H9 (cell line): ENCODE data around the gene JAML. TPM values are rescaled to one million over a fixed set of nuclear protein-coding genes. Genes with fewer than 3 reads are reported as not detected.
A peak's percentile ranks its signal among the peaks of the same experiment; 100 is the strongest.

Source experiments
- DNase-seq: peaks from one replicate; pipeline ENCODE4 v3.0.0-alpha.2; 2017
- H2AFZ ChIP-seq: one replicate; pipeline ENCODE4 v1.6.1; 2013; ENCODE audit warnings: mild to moderate bottlenecking, low read length, control low read depth, moderate library complexity
- H2AK5ac ChIP-seq: 2 replicates; pipeline ENCODE4 v1.6.1; 2013; ENCODE audit warnings: low read length, control low read depth, mixed read lengths; ENCODE audit not compliant: insufficient read length
- H2BK120ac ChIP-seq: one replicate; pipeline ENCODE4 v1.6.1; 2013; ENCODE audit warnings: low read depth, mild to moderate bottlenecking, low read length, control low read depth, inconsistent platforms; ENCODE audit not compliant: poor library complexity, severe bottlenecking
- H2BK12ac ChIP-seq: 2 replicates; pipeline ENCODE4 v1.6.1; 2013; ENCODE audit warnings: low read length, control low read depth, mixed read lengths, low read depth; ENCODE audit not compliant: insufficient read length
- H2BK15ac ChIP-seq: 2 replicates; pipeline ENCODE4 v1.6.1; 2013; ENCODE audit warnings: low read depth, low read length, control low read depth
- H2BK20ac ChIP-seq: one replicate; pipeline ENCODE4 v1.6.1; 2013; ENCODE audit warnings: low read depth, mild to moderate bottlenecking, low read length, control low read depth, inconsistent platforms; ENCODE audit not compliant: poor library complexity, severe bottlenecking
- H2BK5ac ChIP-seq: 2 replicates; pipeline ENCODE4 v1.6.1; 2013; ENCODE audit warnings: low read length, control low read depth, mixed read lengths; ENCODE audit not compliant: insufficient read length
- H3K14ac ChIP-seq: 2 replicates; pipeline ENCODE4 v1.6.1; 2013; ENCODE audit warnings: low read length, control low read depth; ENCODE audit not compliant: insufficient read depth
- H3K18ac ChIP-seq: 2 replicates; pipeline ENCODE4 v1.6.1; 2013; ENCODE audit warnings: low read depth, mild to moderate bottlenecking, mixed read lengths, low read length, control low read depth; ENCODE audit not compliant: insufficient read length
- H3K23ac ChIP-seq: 2 replicates; pipeline ENCODE4 v1.6.1; 2013; ENCODE audit warnings: low read length, control low read depth, mixed read lengths, low read depth; ENCODE audit not compliant: insufficient read length
- H3K23me2 ChIP-seq: 2 replicates; pipeline ENCODE4 v1.6.1; 2013; ENCODE audit warnings: low read depth, mild to moderate bottlenecking, mixed read lengths, low read length, control low read depth; ENCODE audit not compliant: insufficient read length, poor library complexity, severe bottlenecking
- H3K27ac ChIP-seq: 2 replicates; pipeline ENCODE4 v1.5.1; 2013; ENCODE audit warnings: low read length, control low read depth, mixed read lengths, low read depth; ENCODE audit not compliant: insufficient read length
- H3K27me3 ChIP-seq: 2 replicates; pipeline ENCODE4 v1.6.1; 2013; ENCODE audit warnings: low read length, control low read depth, inconsistent platforms; ENCODE audit not compliant: insufficient read depth
- H3K4ac ChIP-seq: 2 replicates; pipeline ENCODE4 v1.6.1; 2013; ENCODE audit warnings: low read depth, mild to moderate bottlenecking, control low read depth, inconsistent platforms, low read length, moderate library complexity
- H3K4me1 ChIP-seq: 2 replicates; pipeline ENCODE4 v1.6.1; 2013; ENCODE audit warnings: low read length, control low read depth, inconsistent platforms; ENCODE audit not compliant: insufficient read depth
- H3K4me2 ChIP-seq: 2 replicates; pipeline ENCODE4 v1.6.1; 2013; ENCODE audit warnings: low read length, control low read depth, mixed read lengths; ENCODE audit not compliant: insufficient read length, insufficient read depth
- H3K56ac ChIP-seq: 2 replicates; pipeline ENCODE4 v1.6.1; 2013; ENCODE audit warnings: low read depth, mild to moderate bottlenecking, mixed read lengths, low read length, control low read depth; ENCODE audit not compliant: insufficient read length
- H3K79me1 ChIP-seq: 2 replicates; pipeline ENCODE4 v1.6.1; 2013; ENCODE audit warnings: low read depth, mild to moderate bottlenecking, moderate library complexity, low read length, control low read depth, inconsistent platforms; ENCODE audit not compliant: insufficient read depth, poor library complexity, severe bottlenecking
- H3K79me2 ChIP-seq: 2 replicates; pipeline ENCODE4 v1.6.1; 2013; ENCODE audit warnings: low read length, control low read depth, inconsistent platforms; ENCODE audit not compliant: insufficient read depth
- H3K9ac ChIP-seq: 2 replicates; pipeline ENCODE4 v1.6.1; 2013; ENCODE audit warnings: low read length, control low read depth, mixed read lengths; ENCODE audit not compliant: insufficient read length; ENCODE audit errors: extremely low read depth
- H3K9me3 ChIP-seq: one replicate; pipeline ENCODE4 v1.6.1; 2013; ENCODE audit warnings: low read depth, low read length, inconsistent platforms; ENCODE audit not compliant: control insufficient read depth
- H3T11ph ChIP-seq: one replicate; pipeline ENCODE4 v1.6.1; 2013; ENCODE audit warnings: mild to moderate bottlenecking, low read length, control low read depth, inconsistent platforms
- H4K20me1 ChIP-seq: one replicate; pipeline ENCODE4 v1.6.1; 2013; ENCODE audit not compliant: control insufficient read depth, insufficient read length, insufficient read depth
- H4K5ac ChIP-seq: 2 replicates; pipeline ENCODE4 v1.6.1; 2013; ENCODE audit warnings: low read depth, mild to moderate bottlenecking, mixed read lengths, low read length, control low read depth; ENCODE audit not compliant: insufficient read length
- H4K8ac ChIP-seq: replicated peaks from 2 replicates; pipeline ENCODE4 v1.6.1; 2013; ENCODE audit warnings: low read length, control low read depth, mixed read lengths, low read depth; ENCODE audit not compliant: insufficient read length
- H4K91ac ChIP-seq: 2 replicates; pipeline ENCODE4 v1.6.1; 2013; ENCODE audit warnings: low read depth, mild to moderate bottlenecking, moderate library complexity, mixed read lengths, low read length, control low read depth; ENCODE audit not compliant: insufficient read length
- H3K27ac Mint-ChIP-seq, 3 experiments: 2 replicates in 2 of 3; 3 replicates in 1 of 3; pipeline ENCODE4 v1.8.0; 2020 to 2021; ENCODE audit warnings: mixed read lengths in 3 of 3, mild to moderate bottlenecking in 1 of 3, moderate library complexity in 1 of 3
- H3K27me3 Mint-ChIP-seq: 2 replicates; pipeline ENCODE4 v1.8.0; 2021; ENCODE audit warnings: low read depth, mild to moderate bottlenecking, moderate library complexity, mixed read lengths
- H3K36me3 Mint-ChIP-seq, 3 experiments: 2 replicates in 2 of 3; 3 replicates in 1 of 3; pipeline ENCODE4 v1.8.0; 2020 to 2021; ENCODE audit warnings: low read depth in 3 of 3, mixed read lengths in 3 of 3; ENCODE audit not compliant: insufficient read depth in 1 of 3
- H3K4me1 Mint-ChIP-seq, 2 experiments: 2 replicates each; pipeline ENCODE4 v1.8.0; 2020; ENCODE audit warnings: mixed read lengths in 2 of 2
- H3K4me3 Mint-ChIP-seq, 2 experiments: 2 replicates in 1 of 2; 3 replicates in 1 of 2; pipeline ENCODE4 v1.8.0; 2020 to 2021; ENCODE audit warnings: mild to moderate bottlenecking in 2 of 2, mixed read lengths in 2 of 2, moderate library complexity in 1 of 2
- H3K9me3 Mint-ChIP-seq, 2 experiments: 2 replicates in 1 of 2; 3 replicates in 1 of 2; pipeline ENCODE4 v1.8.0; 2020; ENCODE audit warnings: mild to moderate bottlenecking in 2 of 2, mixed read lengths in 2 of 2, moderate library complexity in 1 of 2
- CTCF ChIP-seq: fragments of 200-600 bp; sonication (generic); conservative IDR thresholded peaks from 3 replicates; pipeline ENCODE4 v1.8.0; 2021; ENCODE audit warnings: antibody characterized with exemption, mild to moderate bottlenecking
- WGBS: extraction: QIAGEN DNeasy Blood & Tissue Kit; methylation state at CpG from one replicate; pipeline ENCODE4 v1.1.7; 2013; ENCODE audit warnings: missing lambda C conversion rate, low lambda C conversion rate, mixed read lengths; ENCODE audit not compliant: insufficient read length; ENCODE audit errors: extremely low coverage; 5-methylcytosine and 5-hydroxymethylcytosine counted together
- total RNA-seq: library from RNA; stranded (reverse); gene quantifications from 2 replicates; pipeline ENCODE4 v1.2.1, GENCODE V29; 2021

The JAML gene
- total RNA-seq, 1 experiment from 2014 or later, result 0.48 TPM

DNA sequence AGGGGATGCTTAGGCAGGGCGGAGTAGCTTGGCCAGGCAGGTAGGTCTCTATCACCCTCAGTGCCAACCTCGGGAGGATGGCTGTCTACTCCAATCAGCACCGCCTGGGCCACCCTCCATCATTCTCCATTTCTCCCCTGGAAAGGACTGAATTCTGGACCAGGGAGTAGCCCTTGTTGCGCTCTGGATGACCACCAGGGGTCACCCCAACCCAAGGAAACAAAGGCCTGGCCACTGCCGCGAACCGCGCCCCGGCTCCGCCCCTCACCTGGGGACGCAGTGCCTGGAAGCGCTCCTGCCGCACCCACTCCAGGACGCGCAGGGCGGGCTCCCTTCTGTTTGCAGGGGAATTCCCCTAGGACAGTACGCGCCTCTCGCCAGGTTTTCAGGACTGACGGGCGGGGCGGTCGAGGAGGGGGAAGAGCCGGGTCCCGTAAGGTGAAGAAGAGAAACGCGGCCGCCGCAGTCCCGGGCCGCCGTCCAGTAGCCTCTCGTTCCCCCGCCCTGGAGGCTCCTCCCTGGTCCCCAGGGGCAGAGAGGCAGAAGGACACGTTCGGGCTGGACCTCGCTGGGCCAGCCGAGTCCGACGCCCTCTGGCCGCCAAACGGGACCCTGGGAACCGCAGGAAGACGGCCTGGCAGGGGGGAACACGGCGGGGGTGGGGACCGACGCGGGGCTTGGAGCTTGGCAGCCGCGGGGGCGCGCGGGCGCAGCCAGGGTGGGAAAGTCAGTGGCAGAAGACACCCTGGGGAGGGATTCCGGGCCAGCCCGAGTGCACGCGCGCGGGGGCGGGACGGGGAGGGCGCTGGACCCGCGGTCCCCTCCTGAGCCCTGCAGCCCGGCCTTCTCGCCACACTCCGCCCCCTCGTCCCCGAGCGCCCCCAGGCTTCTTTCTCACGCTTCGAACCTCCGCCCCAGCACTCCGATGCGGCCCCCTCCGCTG lies 79.3 kb downstream of the JAML start:
- H4K5ac ChIP-seq, result no peak overlapping the region
- H2BK15ac ChIP-seq, result no peak overlapping the region
- H3K27ac ChIP-seq, result no peak overlapping the region
- H4K8ac ChIP-seq, result no peak overlapping the region
- H3K27ac Mint-ChIP-seq, result no peak overlapping the region
- H4K91ac ChIP-seq, result no peak overlapping the region
- peak overlapping the region; percentile 70 to 85 for H3K4me3 Mint-ChIP-seq
- no CpG with 5 or more reads among the region's 78 CpGs for WGBS
- H2BK12ac ChIP-seq, result no peak overlapping the region
- no peak overlapping the region for H2AK5ac ChIP-seq
- no peak overlapping the region for H3K56ac ChIP-seq
- H2BK20ac ChIP-seq, result no peak overlapping the region
- no peak overlapping the region for H3K9ac ChIP-seq
- H2BK5ac ChIP-seq, result no peak overlapping the region
- peaks cover 13% of the 10 kb centered on the region; the same call in 1 of the 2 replicates for H3K27me3 ChIP-seq
- peaks cover 5% of the 10 kb centered on the region for H3K23me2 ChIP-seq
- H3K79me1 ChIP-seq, result no peaks in the 10 kb centered on the region
- H3K9me3 Mint-ChIP-seq, result no peaks in the 10 kb centered on the region; a peak in 1 of 5 replicates
- H2BK120ac ChIP-seq, result no peak overlapping the region
- no peak overlapping the region for H3K14ac ChIP-seq
- no peak overlapping the region for H3T11ph ChIP-seq
- H4K20me1 ChIP-seq, result no peaks in the 10 kb centered on the region
- H3K18ac ChIP-seq, result no peak overlapping the region
- H3K79me2 ChIP-seq, result no peaks in the 10 kb centered on the region
- no peaks in the 10 kb centered on the region; a peak in 1 of 7 replicates for H3K36me3 Mint-ChIP-seq
- H3K4me1 Mint-ChIP-seq, result peaks cover 21 to 36% of the 10 kb centered on the region in 2 experiments
- no peak overlapping the region for H2AFZ ChIP-seq
- TF ChIP-seq CTCF, result peak; percentile 97
- H3K9me3 ChIP-seq, result no peaks in the 10 kb centered on the region
- H3K4me1 ChIP-seq, result no peaks in the 10 kb centered on the region
- H3K4me2 ChIP-seq, result peak overlapping the region; percentile 41
- no peak overlapping the region for H3K4ac ChIP-seq
- DNase-seq, result peak; percentile 92
- H3K27me3 Mint-ChIP-seq, result peaks cover 85% of the 10 kb centered on the region
- H3K23ac ChIP-seq, result no peak overlapping the region
